Measurements from ENCODE around the gene GFRA1. TPM values are rescaled to one million over a fixed set of nuclear protein-coding genes. Genes with fewer than 3 reads are reported as not detected.

GFRA1 gene
- polyA plus RNA-seq, 3 donors = not detected

DNA sequence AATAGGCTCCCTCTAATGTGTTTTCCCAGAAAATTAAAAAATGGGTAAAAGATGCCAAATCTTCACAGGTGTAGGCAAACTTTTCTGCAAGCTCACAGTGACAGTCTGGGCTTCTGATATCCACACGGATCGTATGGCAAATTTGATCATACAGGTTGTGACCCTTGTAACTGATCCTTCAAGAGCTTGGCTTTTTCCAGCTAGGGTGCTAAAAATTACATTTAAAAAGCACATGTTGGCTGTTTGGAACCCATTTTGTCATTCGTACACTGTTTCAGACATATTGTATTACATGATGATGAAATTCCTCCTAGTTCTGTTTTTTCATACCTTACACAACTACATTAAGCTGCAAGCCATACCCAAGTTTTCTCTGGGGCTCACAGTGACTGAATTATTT lies 138.7 kb downstream of the GFRA1 start:
- no peaks in the 10 kb centered on the region for H3K36me3 ChIP-seq (replicated peaks in 1 of 2; ENCODE audit: control insufficient read depth in 1 of 2, insufficient read depth in 2 of 2, low read length in 2 of 2)
- H3K36me3 Mint-ChIP-seq = no peaks in the 10 kb centered on the region
- H3K79me2 ChIP-seq (ENCODE audit: insufficient read depth, low read length) = no peaks in the 10 kb centered on the region
- H4K20me1 ChIP-seq (ENCODE audit: insufficient read depth, low read length) = no peaks in the 10 kb centered on the region
- H3K27ac ChIP-seq (ENCODE audit: low read depth in 1 of 2, low read length in 2 of 2) = no peak overlapping the region
- TF ChIP-seq CTCF (IDR thresholded peaks at IDR 0.05) = no peak
- no peaks in the 10 kb centered on the region for H3K9me3 ChIP-seq (replicated peaks in 1 of 2; ENCODE audit: control insufficient read depth in 1 of 2, insufficient read depth in 1 of 2, low read length in 2 of 2)
- no peak overlapping the region for H3K9ac ChIP-seq (ENCODE audit: insufficient read depth, low read length, poor library complexity, severe bottlenecking)
- WGBS (ENCODE audit: insufficient coverage) = 100% methylated on average over 2 of the region's 3 CpGs
- no peaks in the 10 kb centered on the region for H3K4me1 ChIP-seq (ENCODE audit: control insufficient read depth in 1 of 2, insufficient read depth in 2 of 2, low read length in 2 of 2)
- intact Hi-C loops (cut with micrococcal nuclease) = no loop called here
- no peak overlapping the region for H3K4me3 ChIP-seq (replicated peaks in 1 of 3; ENCODE audit: low read depth in 2 of 3, low read length in 3 of 3)
- no peak overlapping the region for H2AFZ ChIP-seq (ENCODE audit: insufficient read depth, low read depth, low read length, poor library complexity, severe bottlenecking)
- H3K27me3 Mint-ChIP-seq (ENCODE audit: low read depth in 3 of 3) = peaks cover 0 to 3% (median 2%) of the 10 kb centered on the region in 3 donors
- no peaks in the 10 kb centered on the region for H3K27me3 ChIP-seq (ENCODE audit: control insufficient read depth in 2 of 2, insufficient read depth in 2 of 2, low read length in 2 of 2)
- no peak for DNase-seq
- no peaks in the 10 kb centered on the region for H3K4me1 Mint-ChIP-seq
- no peak overlapping the region for H3K4me3 Mint-ChIP-seq
- no peak overlapping the region for H3K27ac Mint-ChIP-seq
- peaks cover 0 to 8% (median 3%) of the 10 kb centered on the region in 7 donors for H3K9me3 Mint-ChIP-seq
- H3K4me2 ChIP-seq (replicated peaks; ENCODE audit: extremely low read depth, low read length, poor library complexity, severe bottlenecking) = no peak overlapping the region

DNA sequence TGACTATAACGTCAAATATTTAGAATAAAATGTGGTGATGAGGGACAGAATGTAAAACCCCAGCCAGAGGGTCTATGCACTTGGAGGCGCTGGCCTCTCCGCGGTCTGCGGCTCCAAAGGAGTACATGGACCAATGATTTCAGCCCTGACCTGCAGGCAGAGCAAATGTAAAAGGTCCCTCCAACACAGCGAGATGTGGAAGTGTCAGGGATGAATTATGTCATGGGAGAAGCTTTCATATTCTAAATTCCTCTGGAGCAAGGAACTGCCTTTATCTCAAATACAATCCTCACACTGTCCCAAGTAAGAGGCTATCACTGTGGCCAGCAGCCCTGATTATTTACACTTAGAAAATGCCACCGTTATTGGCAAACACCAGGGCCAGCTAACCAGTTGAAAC lies 139.4 kb downstream of the GFRA1 start:
- Histone ChIP-seq H2AFZ (ENCODE audit: insufficient read depth, low read depth, low read length, poor library complexity, severe bottlenecking) (no peak overlapping the region), H3K27ac (ENCODE audit: low read depth in 1 of 2, low read length in 2 of 2) (no peak overlapping the region), H3K9me3 (replicated peaks in 1 of 2; ENCODE audit: control insufficient read depth in 1 of 2, insufficient read depth in 1 of 2, low read length in 2 of 2) (no peaks in the 10 kb centered on the region), H3K9ac (ENCODE audit: insufficient read depth, low read length, poor library complexity, severe bottlenecking) (no peak overlapping the region), H3K4me2 (replicated peaks; ENCODE audit: extremely low read depth, low read length, poor library complexity, severe bottlenecking) (no peak overlapping the region), H3K4me1 (ENCODE audit: control insufficient read depth in 1 of 2, insufficient read depth in 2 of 2, low read length in 2 of 2) (no peaks in the 10 kb centered on the region), H3K27me3 (ENCODE audit: control insufficient read depth in 2 of 2, insufficient read depth in 2 of 2, low read length in 2 of 2) (no peaks in the 10 kb centered on the region), H3K4me3 (replicated peaks in 1 of 3; ENCODE audit: low read depth in 2 of 3, low read length in 3 of 3) (no peak overlapping the region), H3K79me2 (ENCODE audit: insufficient read depth, low read length) (no peaks in the 10 kb centered on the region), H3K36me3 (replicated peaks in 1 of 2; ENCODE audit: control insufficient read depth in 1 of 2, insufficient read depth in 2 of 2, low read length in 2 of 2) (no peaks in the 10 kb centered on the region), H4K20me1 (ENCODE audit: insufficient read depth, low read length) (no peaks in the 10 kb centered on the region)
- no peak for DNase-seq
- intact Hi-C loops (cut with micrococcal nuclease) = no loop called here
- peaks cover 0 to 3% (median 2%) of the 10 kb centered on the region in 3 donors for H3K27me3 Mint-ChIP-seq (ENCODE audit: low read depth in 3 of 3)
- 83% methylated on average over 5 of the region's 7 CpGs for WGBS (ENCODE audit: insufficient coverage)
- H3K9me3 Mint-ChIP-seq = peaks cover 0 to 8% (median 2%) of the 10 kb centered on the region in 7 donors
- no peaks in the 10 kb centered on the region for H3K36me3 Mint-ChIP-seq
- no peak for TF ChIP-seq CTCF (IDR thresholded peaks at IDR 0.05)
- no peak overlapping the region for H3K4me3 Mint-ChIP-seq
- no peak overlapping the region for H3K27ac Mint-ChIP-seq
- no peaks in the 10 kb centered on the region for H3K4me1 Mint-ChIP-seq

All from CD14-positive monocyte (primary cell).